ENCODE results near the gene ARHGAP27.

Gene ARHGAP27

GRCh38 chr17:45436161-45436560, 3.5 kb upstream of the ARHGAP27 start:
- TF ChIP-seq, protein P1, sequence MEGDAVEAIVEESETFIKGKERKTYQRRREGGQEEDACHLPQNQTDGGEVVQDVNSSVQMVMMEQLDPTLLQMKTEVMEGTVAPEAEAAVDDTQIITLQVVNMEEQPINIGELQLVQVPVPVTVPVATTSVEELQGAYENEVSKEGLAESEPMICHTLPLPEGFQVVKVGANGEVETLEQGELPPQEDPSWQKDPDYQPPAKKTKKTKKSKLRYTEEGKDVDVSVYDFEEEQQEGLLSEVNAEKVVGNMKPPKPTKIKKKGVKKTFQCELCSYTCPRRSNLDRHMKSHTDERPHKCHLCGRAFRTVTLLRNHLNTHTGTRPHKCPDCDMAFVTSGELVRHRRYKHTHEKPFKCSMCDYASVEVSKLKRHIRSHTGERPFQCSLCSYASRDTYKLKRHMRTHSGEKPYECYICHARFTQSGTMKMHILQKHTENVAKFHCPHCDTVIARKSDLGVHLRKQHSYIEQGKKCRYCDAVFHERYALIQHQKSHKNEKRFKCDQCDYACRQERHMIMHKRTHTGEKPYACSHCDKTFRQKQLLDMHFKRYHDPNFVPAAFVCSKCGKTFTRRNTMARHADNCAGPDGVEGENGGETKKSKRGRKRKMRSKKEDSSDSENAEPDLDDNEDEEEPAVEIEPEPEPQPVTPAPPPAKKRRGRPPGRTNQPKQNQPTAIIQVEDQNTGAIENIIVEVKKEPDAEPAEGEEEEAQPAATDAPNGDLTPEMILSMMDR (IDR thresholded peaks at IDR 0.05; ENCODE audit: low read depth, low read length), result no peak
- DNase-seq (ENCODE audit: low read depth in 2 of 2), result no peak
- H3K4me3 ChIP-seq (replicated peaks in 1 of 2; ENCODE audit: low read depth in 2 of 2, low read length in 2 of 2), result no peak overlapping the region

GRCh38 chr17:45435481-45435880, 2.8 kb upstream of the ARHGAP27 start:
- TF ChIP-seq, protein P1 (IDR thresholded peaks at IDR 0.05; ENCODE audit: low read depth, low read length), result no peak
- no peak for DNase-seq (ENCODE audit: low read depth in 2 of 2)
- no peak overlapping the region for H3K4me3 ChIP-seq (replicated peaks in 1 of 2; ENCODE audit: low read depth in 2 of 2, low read length in 2 of 2)

DNA sequence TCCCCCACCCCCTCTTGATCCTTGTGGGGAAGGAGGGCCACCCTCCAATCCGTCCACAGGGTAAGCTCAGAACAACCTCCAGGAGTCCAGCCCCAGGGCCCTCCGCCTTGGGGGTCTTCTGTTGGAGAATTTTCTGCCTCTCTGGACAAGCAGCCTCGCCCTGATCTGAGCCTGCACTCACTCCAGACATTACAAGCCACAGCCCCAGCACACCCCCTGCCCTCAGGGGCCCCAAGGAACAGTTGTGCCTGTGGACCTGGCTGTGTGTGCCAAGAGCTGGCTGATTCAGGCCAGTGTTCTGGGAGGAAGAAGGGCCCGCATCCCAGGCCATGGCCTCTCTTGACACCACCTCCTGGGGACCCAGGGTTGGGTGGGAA, 477 bp upstream of the ARHGAP27 start:
- DNase-seq (ENCODE audit: low read depth in 2 of 2), result no peak
- TF ChIP-seq, protein P1 (IDR thresholded peaks at IDR 0.05; ENCODE audit: low read depth, low read length), result no peak
- no peak overlapping the region for H3K4me3 ChIP-seq (replicated peaks in 1 of 2; ENCODE audit: low read depth in 2 of 2, low read length in 2 of 2)

GRCh38 chr17:45431531-45432404, 902 bp downstream of the ARHGAP27 start:
- TF ChIP-seq, protein P1 (IDR thresholded peaks at IDR 0.05; ENCODE audit: low read depth, low read length), result no peak
- DNase-seq (ENCODE audit: low read depth in 2 of 2), result peak; percentile 40 to 53

DNA sequence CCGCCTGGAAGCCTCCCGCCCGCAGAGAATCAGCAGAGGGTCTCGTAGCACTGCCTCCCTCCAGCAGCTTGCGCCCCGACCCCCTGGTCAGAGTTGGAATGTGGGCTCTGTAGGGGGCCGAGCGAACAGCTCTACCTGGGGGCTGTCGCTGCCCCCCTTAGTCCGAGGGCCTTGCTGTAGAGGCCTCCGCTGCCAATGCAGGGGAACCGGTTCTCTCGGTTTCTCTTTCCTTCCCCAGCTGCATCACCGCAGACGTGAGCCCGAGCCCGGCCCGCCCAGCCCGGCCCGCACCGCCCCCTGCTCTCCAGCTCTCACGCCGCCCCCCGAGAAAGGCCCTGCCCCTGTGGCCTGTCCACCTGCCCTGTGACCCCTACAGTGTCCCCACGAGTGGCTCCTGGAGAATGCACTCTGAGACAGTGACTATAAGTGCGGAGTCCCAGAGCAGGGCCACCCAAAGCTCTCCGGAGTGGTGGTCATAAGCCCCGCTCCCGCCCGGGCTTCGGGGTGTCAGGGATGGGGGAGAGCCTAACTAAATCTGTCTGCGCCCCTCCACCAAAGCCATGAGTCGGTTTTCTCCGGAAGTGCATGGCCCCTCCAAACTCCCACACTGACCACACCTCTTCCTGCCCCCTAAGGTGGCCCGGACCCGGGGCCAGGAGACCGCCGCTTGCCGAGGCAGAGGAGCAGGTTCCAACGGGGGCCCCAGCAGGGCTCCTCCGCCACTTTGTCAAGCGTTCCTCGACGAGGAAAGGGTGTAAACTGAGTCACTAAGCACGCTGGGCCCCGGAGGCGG, 1.7 kb downstream of the ARHGAP27 start:
- TF ChIP-seq, protein P1 (IDR thresholded peaks at IDR 0.05; ENCODE audit: low read depth, low read length), result no peak
- DNase-seq (ENCODE audit: low read depth in 2 of 2), result no peak
- peak overlapping the region; percentile 49 to 53 for H3K4me3 ChIP-seq (replicated peaks in 1 of 2; ENCODE audit: low read depth in 2 of 2, low read length in 2 of 2)

More at GRCh38 chr17:45431531-45432404, 902 bp downstream of the ARHGAP27 start:
- H3K4me3 ChIP-seq (replicated peaks in 1 of 2; ENCODE audit: low read depth in 2 of 2, low read length in 2 of 2), result peak overlapping the region; percentile 49 to 53

DNA sequence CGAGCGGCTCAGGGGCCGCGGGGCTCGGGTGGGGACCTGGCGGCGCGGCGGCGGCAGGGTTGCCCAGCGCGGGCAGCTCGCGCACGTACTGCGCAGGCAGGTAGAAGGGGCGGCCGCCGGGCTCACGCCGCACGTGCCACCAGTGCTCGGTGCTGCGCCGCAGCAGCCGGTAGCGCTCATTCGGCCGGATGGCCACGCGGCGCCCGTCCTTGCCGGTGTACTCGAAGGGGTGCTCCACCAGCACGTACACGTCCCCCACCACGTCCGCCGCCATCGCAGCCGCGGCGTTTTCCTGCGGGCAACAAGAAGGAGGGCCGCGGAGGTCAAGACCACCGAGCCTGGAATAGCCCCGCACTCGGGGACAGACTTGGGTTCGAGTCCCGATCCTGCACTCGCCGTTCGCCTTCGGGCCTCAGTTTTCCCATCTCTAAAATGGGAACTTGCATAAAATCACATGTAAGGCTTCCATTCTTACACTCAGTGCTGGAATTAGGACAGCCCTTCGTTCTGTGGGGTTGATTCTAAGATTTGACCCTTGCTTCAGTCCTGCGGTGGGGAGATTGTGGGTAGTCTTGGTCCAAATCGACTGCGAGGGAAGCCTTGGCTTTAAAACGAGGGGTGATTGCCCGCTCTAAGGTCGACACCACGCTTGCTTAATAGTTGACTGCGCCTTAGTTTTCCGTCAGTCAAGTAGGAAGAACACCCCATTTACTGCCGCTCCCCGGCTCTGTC, 2.5 kb downstream of the ARHGAP27 start:
- TF ChIP-seq, protein P1 (IDR thresholded peaks at IDR 0.05; ENCODE audit: low read depth, low read length), result no peak
- H3K4me3 ChIP-seq (replicated peaks in 1 of 2; ENCODE audit: low read depth in 2 of 2, low read length in 2 of 2), result peak overlapping the region in 1 of 2 donors; percentile 29
- no peak for DNase-seq (ENCODE audit: low read depth in 2 of 2)
